C4-2B (cell line): ENCODE measurements around the gene SLC24A3.

Source experiments
- CTCF ChIP-seq: fragments of 450-650 bp; conservative IDR thresholded peaks from 2 replicates; pipeline ENCODE4 v1.5.1; 2017; ENCODE audit warnings: mild to moderate bottlenecking
- ZFX ChIP-seq: fragments of 450-650 bp; IDR thresholded peaks from 2 replicates; pipeline ENCODE4 v1.6.1; 2017

DNA sequence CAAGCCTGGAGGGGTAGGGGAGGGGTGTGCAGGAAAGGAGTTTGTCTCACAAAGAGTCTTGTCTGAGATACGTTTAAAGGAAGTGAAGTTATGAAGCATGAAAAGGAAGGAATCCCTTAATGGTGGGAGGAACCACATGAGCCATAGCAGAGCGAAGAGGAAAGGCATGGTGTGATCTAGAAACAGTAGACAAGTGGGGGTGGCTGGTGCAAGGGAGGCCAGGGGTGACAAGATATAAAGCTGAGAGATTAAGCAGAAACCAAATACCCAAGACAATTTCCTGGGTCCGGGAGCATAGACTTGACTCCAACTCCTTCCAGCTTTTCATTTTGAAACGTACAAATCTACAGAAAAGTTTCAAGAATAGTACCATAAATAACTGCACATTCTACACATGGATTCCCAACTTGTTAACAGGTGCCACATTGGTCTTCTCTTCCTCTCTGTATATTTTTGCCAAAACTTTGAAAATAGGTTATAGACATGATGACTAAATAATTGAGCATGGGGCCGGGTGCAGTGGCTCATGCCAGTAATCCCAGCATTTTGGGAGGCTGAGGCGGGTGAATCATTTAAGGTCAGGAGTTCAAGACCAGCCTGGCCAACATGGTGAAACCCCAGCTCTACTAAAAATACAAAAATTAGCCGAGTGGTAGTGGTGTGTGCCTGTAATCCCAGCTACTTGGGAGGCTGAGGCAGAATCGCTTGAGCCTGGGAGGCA is 211.6 kb downstream of the SLC24A3 start:
- no peak for TF ChIP-seq CTCF
- no peak for TF ChIP-seq ZFX
